Measurements from ENCODE around the gene GALNT17. TPM values are rescaled to one million over a fixed set of nuclear protein-coding genes. Genes with fewer than 3 reads are reported as not detected.

The GALNT17 gene
- total RNA-seq, 1 donor: 0.18 TPM

DNA sequence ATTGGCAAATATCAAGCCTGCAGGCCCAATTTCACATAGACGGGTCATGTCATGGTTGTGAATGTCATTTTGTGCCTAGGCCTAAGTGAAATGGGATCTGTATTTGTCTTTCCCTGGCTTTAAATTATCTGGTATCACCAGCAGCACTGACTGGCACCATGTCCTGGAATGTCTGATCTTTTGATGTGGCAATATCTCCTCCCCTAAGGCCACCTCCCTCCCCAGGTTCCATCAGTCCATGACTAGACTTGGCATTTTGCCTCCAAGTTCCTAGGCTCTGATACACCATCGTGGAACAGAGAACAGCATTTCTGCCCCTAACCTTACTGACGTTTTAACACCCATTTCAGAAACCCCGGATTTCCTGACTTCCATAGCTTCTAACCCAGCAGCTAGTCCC is 513.9 kb downstream of the GALNT17 start:
- no peak for DNase-seq (ENCODE audit: low read depth)
- no peak overlapping the region for H3K4me3 ChIP-seq (ENCODE audit: low read depth, low read length)
- TF ChIP-seq, protein P1, sequence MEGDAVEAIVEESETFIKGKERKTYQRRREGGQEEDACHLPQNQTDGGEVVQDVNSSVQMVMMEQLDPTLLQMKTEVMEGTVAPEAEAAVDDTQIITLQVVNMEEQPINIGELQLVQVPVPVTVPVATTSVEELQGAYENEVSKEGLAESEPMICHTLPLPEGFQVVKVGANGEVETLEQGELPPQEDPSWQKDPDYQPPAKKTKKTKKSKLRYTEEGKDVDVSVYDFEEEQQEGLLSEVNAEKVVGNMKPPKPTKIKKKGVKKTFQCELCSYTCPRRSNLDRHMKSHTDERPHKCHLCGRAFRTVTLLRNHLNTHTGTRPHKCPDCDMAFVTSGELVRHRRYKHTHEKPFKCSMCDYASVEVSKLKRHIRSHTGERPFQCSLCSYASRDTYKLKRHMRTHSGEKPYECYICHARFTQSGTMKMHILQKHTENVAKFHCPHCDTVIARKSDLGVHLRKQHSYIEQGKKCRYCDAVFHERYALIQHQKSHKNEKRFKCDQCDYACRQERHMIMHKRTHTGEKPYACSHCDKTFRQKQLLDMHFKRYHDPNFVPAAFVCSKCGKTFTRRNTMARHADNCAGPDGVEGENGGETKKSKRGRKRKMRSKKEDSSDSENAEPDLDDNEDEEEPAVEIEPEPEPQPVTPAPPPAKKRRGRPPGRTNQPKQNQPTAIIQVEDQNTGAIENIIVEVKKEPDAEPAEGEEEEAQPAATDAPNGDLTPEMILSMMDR (IDR thresholded peaks at IDR 0.05; ENCODE audit: insufficient read depth, low read length): no peak

DNA sequence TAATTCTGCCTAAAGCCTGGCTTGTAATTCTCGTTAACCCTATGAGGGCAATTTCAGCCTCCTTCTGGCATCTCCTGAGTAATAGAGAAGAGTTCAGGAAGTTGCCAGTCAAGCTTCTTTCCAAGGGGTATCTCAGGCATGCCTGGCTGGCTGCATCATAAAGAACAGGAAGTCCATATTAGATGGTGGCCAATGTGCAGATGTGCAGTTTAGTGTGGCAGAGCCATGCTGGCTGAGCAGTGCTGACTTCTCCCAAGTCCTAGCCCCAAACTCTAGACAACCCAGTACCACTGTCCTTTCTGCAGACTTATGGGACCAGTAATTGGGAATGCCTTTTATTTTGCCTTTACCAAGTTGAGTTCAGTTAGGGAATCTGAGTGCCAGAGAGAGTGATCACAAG is 517.9 kb downstream of the GALNT17 start:
- no peak overlapping the region for H3K4me3 ChIP-seq (ENCODE audit: low read depth, low read length)
- TF ChIP-seq, protein P1 (IDR thresholded peaks at IDR 0.05; ENCODE audit: insufficient read depth, low read length): no peak
- no peak for DNase-seq (ENCODE audit: low read depth)

DNA sequence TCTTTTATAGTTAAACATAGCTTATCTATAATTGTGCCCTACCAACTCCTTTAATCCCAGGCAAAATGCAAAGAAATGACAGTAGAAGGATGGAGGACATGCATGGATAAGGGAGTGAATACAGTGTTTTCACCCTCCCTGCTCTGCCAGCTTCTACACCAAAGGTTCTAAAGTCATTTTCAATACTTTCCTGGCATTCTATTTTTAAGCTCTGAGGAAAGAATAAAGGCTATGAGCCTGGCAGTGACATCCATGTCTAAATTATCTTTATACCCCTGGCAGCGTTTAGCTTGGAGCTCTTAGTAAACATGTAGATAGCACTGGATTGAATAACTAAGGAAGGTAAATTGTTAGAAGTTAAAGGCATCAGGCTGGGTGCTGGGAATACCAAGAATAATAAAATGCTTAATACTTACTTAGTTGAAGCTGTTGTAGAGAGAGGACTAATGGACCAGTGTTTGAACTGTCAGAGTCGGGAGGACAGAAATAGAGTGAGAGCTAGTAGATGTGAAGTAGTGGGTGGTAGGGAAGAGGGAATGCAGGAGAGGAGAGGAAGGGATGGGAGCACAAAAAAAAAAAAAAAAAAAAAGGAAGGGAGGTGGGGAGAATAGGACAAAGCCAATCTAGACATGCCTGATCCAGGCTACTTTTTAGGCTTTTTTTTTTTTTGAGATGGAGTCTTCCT is 518.9 kb downstream of the GALNT17 start:
- no peak overlapping the region for H3K4me3 ChIP-seq (ENCODE audit: low read depth, low read length)
- DNase-seq (ENCODE audit: low read depth): no peak
- TF ChIP-seq, protein P1 (IDR thresholded peaks at IDR 0.05; ENCODE audit: insufficient read depth, low read length): no peak

DNA sequence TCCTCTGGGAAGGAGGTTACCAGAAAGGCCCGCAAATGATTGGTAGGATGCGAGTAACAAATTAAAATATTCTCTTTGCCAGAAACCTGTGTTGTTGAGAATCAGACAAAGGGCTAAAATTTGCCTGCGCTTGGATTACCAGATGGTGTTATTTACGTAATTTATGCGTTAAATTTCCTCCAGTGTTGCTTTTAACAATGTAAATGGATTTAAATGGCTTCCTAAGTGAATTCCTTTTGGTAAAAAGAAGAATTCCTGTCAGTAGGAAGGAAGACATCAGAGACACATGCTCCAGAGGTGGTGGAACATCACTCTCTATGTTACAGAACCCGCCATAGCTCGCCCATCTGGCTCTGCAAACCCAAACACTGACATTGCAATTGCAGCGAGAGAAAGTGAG is 520.6 kb downstream of the GALNT17 start:
- no peak for DNase-seq (ENCODE audit: low read depth)
- TF ChIP-seq, protein P1 (IDR thresholded peaks at IDR 0.05; ENCODE audit: insufficient read depth, low read length): no peak
- H3K4me3 ChIP-seq (ENCODE audit: low read depth, low read length): no peak overlapping the region

DNA sequence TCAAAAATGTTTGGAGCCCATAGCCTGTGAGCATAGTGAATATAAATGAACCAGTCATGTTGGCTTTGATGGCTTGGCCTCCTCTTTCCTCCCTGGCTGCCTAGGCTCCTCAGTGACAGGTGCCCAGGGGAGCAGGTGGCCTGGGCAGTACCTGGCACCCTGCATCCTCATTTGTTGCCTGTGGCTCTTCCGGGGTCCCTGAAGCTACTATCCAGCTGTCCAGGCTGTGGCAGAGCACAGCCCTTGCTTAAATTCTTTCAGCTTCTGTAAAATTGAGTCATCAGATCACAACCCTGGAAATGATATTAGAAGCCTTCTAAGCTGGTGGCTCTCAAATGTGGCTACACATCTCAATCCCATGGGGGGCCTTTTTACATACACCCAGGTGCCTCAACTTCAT is 525.4 kb downstream of the GALNT17 start:
- TF ChIP-seq, protein P1 (IDR thresholded peaks at IDR 0.05; ENCODE audit: insufficient read depth, low read length): no peak
- H3K4me3 ChIP-seq (ENCODE audit: low read depth, low read length): no peak overlapping the region
- DNase-seq (ENCODE audit: low read depth): no peak

DNA sequence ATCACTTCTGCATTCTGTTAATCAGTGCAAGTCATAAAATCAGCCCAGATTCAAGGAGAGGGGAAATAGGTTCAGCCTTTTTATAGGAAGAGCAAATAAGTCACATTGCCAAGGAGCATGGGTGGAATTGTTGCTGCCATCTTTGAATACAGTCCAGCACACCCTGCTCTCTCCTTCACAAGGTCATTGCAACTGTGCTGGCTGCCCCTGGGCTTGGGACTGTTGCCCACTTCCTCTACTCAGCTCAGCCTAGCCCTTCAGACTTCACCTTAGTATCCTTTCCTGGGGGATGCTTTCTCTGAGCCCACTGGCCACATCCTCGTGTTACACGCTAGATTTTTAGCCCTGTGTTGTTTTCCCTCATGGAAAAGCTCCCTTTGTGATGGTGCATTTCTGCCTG is 527.7 kb downstream of the GALNT17 start:
- H3K4me3 ChIP-seq (ENCODE audit: low read depth, low read length): no peak overlapping the region
- no peak for DNase-seq (ENCODE audit: low read depth)
- TF ChIP-seq, protein P1 (IDR thresholded peaks at IDR 0.05; ENCODE audit: insufficient read depth, low read length): no peak

Data from fibroblast of the aortic adventitia (primary cell).